AG10803 (cell line): ENCODE results near the gene LRRC46.

Source experiments
- DNase-seq: peaks from one replicate; pipeline ENCODE4 v3.0.0; 2010; ENCODE audit warnings: low read depth
- H3K4me3 ChIP-seq: 2 replicates; pipeline ENCODE4 v1.5.1; 2011; ENCODE audit warnings: mild to moderate bottlenecking, low read length, control low read depth
- CTCF ChIP-seq: conservative IDR thresholded peaks from 2 replicates; pipeline ENCODE4 v1.5.1; 2011; ENCODE audit warnings: mild to moderate bottlenecking, low read length, control low read depth, inconsistent platforms

The LRRC46 gene

GRCh38 chr17:47872019-47872650 lies 40.7 kb downstream of the LRRC46 start:
- DNase-seq = no peak
- no peak overlapping the region for H3K4me3 ChIP-seq
- TF ChIP-seq CTCF = no peak

GRCh38 chr17:47872651-47873161 lies 41.2 kb downstream of the LRRC46 start:
- no peak overlapping the region for H3K4me3 ChIP-seq
- TF ChIP-seq CTCF = no peak
- DNase-seq = no peak

- no peak for DNase-seq
- no peak for TF ChIP-seq CTCF
- no peak overlapping the region for H3K4me3 ChIP-seq
Measured at GRCh38 chr17:47873200-47874090, 42.0 kb downstream of the LRRC46 start.

GRCh38 chr17:47875011-47875985 lies 43.8 kb downstream of the LRRC46 start:
- no peak for DNase-seq
- TF ChIP-seq CTCF = no peak

GRCh38 chr17:47877368-47878034 lies 46.0 kb downstream of the LRRC46 start:
- H3K4me3 ChIP-seq = no peak overlapping the region
- TF ChIP-seq CTCF = no peak
- DNase-seq = no peak

More at GRCh38 chr17:47875011-47875985, 43.8 kb downstream of the LRRC46 start:
- no peak overlapping the region for H3K4me3 ChIP-seq
